ENCODE results near the gene AMN.

Gene AMN

GRCh38 chr14:102977475-102977874 lies 55.0 kb downstream of the AMN start:
- Histone ChIP-seq H3K4me3 (ENCODE audit: low read length) (no peak overlapping the region), H2AFZ (ENCODE audit: low read length) (no peak overlapping the region), H3K79me2 (ENCODE audit: low read length) (no peaks in the 10 kb centered on the region), H3K9me3 (replicated peaks; ENCODE audit: insufficient read depth, low read length) (no peaks in the 10 kb centered on the region), H3K4me2 (ENCODE audit: low read depth, low read length) (no peak overlapping the region), H3K9me2 (replicated peaks; ENCODE audit: insufficient read depth, low read length) (no peaks in the 10 kb centered on the region), H3K27ac (ENCODE audit: low read length) (no peak overlapping the region), H3K36me3 (replicated peaks; ENCODE audit: insufficient read depth, low read length) (no peaks in the 10 kb centered on the region), H3K27me3 (replicated peaks; ENCODE audit: insufficient read depth, low read length) (no peaks in the 10 kb centered on the region), H3K4me1 (ENCODE audit: low read length) (no peaks in the 10 kb centered on the region), H4K20me1 (ENCODE audit: insufficient read depth, low read length) (no peaks in the 10 kb centered on the region), H3K9ac (ENCODE audit: low read length) (no peak overlapping the region), H3F3A (ENCODE audit: insufficient read depth, low read length) (no peaks in the 10 kb centered on the region)
- DNase-seq, result no peak
- no peak for TF ChIP-seq EZH2 (optimal IDR thresholded peaks at IDR 0.05; ENCODE audit: low read depth, low read length)
- no peak for TF ChIP-seq EZH2phosphoT487 (IDR thresholded peaks at IDR 0.05; ENCODE audit: low read length)
- no peak for TF ChIP-seq CTCF (IDR thresholded peaks at IDR 0.05; ENCODE audit: low read length)

GRCh38 chr14:102979406-102979805 lies 56.9 kb downstream of the AMN start:
- Histone ChIP-seq H2AFZ (ENCODE audit: low read length) (no peak overlapping the region), H3K79me2 (ENCODE audit: low read length) (no peaks in the 10 kb centered on the region), H3K9me2 (replicated peaks; ENCODE audit: insufficient read depth, low read length) (no peaks in the 10 kb centered on the region), H3F3A (ENCODE audit: insufficient read depth, low read length) (no peaks in the 10 kb centered on the region), H3K27ac (ENCODE audit: low read length) (no peak overlapping the region), H3K4me2 (ENCODE audit: low read depth, low read length) (no peak overlapping the region), H3K4me3 (ENCODE audit: low read length) (no peak overlapping the region), H3K27me3 (replicated peaks; ENCODE audit: insufficient read depth, low read length) (no peaks in the 10 kb centered on the region), H3K9ac (ENCODE audit: low read length) (no peak overlapping the region), H3K9me3 (replicated peaks; ENCODE audit: insufficient read depth, low read length) (no peaks in the 10 kb centered on the region), H4K20me1 (ENCODE audit: insufficient read depth, low read length) (no peaks in the 10 kb centered on the region), H3K36me3 (replicated peaks; ENCODE audit: insufficient read depth, low read length) (no peaks in the 10 kb centered on the region), H3K4me1 (ENCODE audit: low read length) (no peaks in the 10 kb centered on the region)
- no peak for DNase-seq
- TF ChIP-seq EZH2phosphoT487 (IDR thresholded peaks at IDR 0.05; ENCODE audit: low read length) (no peak), CTCF (IDR thresholded peaks at IDR 0.05; ENCODE audit: low read length) (no peak), EZH2 (optimal IDR thresholded peaks at IDR 0.05; ENCODE audit: low read depth, low read length) (no peak)

DNA sequence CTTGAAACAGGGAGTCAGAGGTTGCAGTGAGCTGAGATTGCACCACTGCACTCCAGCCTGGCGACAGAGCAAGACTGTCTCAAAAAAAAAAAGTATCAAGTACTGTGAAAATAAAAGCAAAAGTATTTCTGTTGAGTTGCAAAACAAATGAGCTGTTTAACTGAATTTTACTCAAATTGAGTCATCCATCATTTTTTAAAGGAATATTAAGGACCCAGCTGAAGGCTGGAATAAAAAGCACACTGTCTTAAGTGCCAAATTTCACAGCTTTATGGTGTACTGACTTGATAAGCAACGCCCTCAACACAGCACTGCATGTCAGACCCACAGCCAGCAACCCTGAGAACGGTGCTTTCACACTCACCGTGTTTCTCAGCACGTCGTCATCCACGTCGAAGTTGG lies 57.9 kb downstream of the AMN start:
- no peak overlapping the region for H2AFZ ChIP-seq (ENCODE audit: low read length)
- no peaks in the 10 kb centered on the region for H3K36me3 ChIP-seq (replicated peaks; ENCODE audit: insufficient read depth, low read length)
- H4K20me1 ChIP-seq (ENCODE audit: insufficient read depth, low read length), result no peaks in the 10 kb centered on the region
- no peaks in the 10 kb centered on the region for H3K9me3 ChIP-seq (replicated peaks; ENCODE audit: insufficient read depth, low read length)
- H3K4me2 ChIP-seq (ENCODE audit: low read depth, low read length), result no peak overlapping the region
- DNase-seq, result no peak
- H3F3A ChIP-seq (ENCODE audit: insufficient read depth, low read length), result no peaks in the 10 kb centered on the region
- H3K27me3 ChIP-seq (replicated peaks; ENCODE audit: insufficient read depth, low read length), result no peaks in the 10 kb centered on the region
- H3K4me3 ChIP-seq (ENCODE audit: low read length), result no peak overlapping the region
- H3K9me2 ChIP-seq (replicated peaks; ENCODE audit: insufficient read depth, low read length), result no peaks in the 10 kb centered on the region
- H3K27ac ChIP-seq (ENCODE audit: low read length), result no peak overlapping the region
- H3K9ac ChIP-seq (ENCODE audit: low read length), result no peak overlapping the region
- TF ChIP-seq CTCF (IDR thresholded peaks at IDR 0.05; ENCODE audit: low read length), result no peak
- TF ChIP-seq EZH2 (optimal IDR thresholded peaks at IDR 0.05; ENCODE audit: low read depth, low read length), result no peak
- TF ChIP-seq EZH2phosphoT487 (IDR thresholded peaks at IDR 0.05; ENCODE audit: low read length), result no peak
- no peaks in the 10 kb centered on the region for H3K4me1 ChIP-seq (ENCODE audit: low read length)
- H3K79me2 ChIP-seq (ENCODE audit: low read length), result no peaks in the 10 kb centered on the region

Measured in MM.1S (cell line).